ENCODE data around the gene ACP2.

Gene ACP2

GRCh38 chr11:47248664-47249377 is at the start of gene ACP2:
ACP2 (minus strand) TSS chr11:47248814; CDS start chr11:47248789, 25 bp downstream.
- peak; percentile 72 to 73 (median 73) for DNase-seq (ENCODE audit: low read depth in 3 of 3)

DNA sequence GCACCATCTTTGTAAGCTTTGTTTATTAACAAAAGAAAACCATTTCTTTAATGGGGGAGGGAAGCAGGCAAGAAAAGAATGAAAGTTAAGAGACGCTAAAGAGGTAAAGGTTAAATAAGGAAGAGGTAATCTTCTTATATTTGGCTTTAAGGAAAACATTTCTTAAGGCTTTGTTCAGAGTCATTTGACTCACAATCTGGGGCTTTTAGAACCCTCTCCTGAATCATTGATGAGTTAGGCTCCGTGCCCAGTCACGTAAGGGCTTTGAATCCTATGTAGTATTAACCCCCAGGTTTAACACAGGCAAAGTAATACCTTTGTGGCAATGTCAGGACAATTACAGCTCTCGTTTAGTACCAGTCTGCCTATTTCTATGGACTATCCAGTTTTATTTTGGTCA is 47.4 kb upstream of the ACP2 start:
- DNase-seq (ENCODE audit: low read depth in 3 of 3): no peak

DNA sequence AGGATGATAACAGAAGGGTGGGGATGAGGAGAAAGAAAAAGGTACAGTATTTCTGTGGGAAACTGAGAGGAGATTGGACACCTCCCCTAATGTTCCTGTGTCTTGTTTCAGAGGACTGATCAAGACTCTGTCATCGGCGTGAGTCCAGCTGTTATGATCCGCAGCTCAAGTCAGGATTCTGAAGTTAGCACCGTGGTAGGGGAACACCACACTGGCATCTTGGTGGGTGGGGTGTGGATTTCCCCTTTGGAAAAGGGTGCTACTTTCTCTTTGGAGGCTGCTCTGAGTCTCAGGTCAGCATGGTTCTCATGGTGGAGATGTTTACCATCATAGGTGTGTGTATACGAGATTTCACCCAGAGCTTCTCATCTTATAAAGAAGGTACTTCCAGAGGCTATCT is 46.8 kb upstream of the ACP2 start:
- no peak for DNase-seq (ENCODE audit: low read depth in 3 of 3)

DNA sequence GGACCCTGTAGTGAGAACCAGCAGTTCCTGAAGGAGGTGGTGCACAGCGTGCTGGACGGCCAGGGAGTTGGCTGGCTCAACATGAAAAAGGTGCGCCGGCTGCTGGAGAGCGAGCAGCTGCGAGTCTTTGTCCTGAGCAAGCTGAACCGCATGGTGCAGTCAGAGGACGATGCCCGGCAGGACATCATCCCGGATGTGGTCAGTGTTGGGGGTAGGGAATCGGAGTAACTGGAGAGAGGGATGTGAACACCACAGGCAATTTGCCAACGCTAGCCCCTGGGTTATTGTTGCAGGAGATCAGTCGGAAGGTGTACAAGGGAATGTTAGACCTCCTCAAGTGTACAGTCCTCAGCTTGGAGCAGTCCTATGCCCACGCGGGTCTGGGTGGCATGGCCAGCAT is 41.2 kb upstream of the ACP2 start:
- DNase-seq (ENCODE audit: low read depth in 3 of 3): no peak

DNA sequence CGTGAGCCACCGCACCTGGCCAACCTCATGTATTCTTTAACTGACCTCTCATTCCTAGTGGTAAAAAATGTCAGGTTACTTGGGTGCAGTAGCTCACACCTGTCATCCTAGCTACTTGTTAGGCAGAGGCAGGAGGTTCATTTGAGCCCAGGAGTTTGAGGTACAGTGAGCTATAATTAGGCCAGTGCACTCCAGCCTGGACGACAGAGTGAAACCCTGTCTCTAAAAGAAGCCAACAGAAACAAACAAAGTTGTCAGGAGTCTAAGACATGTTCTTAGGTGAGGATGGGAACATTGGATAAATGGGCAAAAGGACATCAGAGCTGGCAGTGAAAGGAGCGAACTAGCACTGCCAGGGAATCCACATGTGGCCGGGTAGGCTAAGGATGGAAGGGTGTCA is 39.5 kb upstream of the ACP2 start:
- no peak for DNase-seq (ENCODE audit: low read depth in 3 of 3)

DNA sequence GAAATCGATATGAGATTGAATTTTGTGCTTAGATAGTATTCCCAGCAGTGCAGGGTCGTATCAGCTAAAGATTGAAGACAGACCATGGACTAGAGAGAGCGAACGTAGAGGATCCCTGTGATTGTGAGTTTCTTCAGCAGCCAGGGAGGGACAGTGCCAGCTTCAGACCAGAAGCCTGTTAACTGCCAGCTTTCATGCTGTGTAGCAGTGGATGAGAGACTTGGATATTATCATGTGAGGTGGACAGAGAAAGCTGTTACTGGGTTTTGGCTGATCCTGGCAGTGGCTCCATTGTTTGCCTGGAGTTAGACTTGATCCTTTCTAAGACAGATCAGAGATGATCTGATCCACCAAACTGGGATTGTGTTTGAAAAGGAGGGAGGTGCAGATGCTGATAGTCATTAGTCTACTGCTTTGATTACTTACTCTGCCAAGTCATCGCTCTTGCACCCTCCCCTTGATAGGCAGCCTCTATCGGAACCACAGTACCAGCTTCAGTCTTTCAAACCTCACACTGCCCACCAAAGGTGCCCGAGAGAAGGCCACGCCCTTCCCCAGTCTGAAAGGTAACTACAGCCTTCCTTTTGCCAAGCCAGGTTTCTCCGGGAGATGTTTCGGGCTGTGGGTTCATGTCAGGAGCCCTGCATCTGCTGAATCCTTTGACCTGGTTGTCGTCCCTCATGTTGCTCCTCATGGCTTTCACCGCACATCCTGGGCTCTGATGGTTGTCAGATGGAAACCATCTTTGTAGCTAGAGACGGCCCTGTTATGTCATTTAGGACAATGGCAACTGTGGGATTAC is 37.6 kb upstream of the ACP2 start:
- no peak for DNase-seq (ENCODE audit: low read depth in 3 of 3)

GRCh38 chr11:47284151-47284550 is 35.5 kb upstream of the ACP2 start:
- no peak for DNase-seq (ENCODE audit: low read depth in 3 of 3)

DNA sequence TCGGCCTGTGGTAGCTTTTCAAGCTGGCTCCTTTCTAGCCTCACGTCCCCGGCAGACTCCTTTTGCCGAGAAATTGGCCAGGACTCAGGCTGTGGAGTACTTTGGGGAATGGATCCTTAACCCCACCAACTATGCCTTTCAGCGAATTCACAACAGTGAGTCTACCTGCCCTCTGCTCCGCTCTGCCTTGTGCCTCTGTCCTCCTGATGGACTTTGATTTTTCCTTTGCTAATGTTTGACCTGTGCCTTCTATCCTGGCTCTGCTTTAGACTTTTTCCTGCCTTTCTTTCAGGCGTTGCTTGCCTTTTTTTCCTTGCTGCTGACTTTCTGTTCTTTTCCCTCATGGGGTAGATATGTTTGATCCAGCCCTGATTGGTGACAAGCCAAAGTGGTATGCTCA is 33.8 kb upstream of the ACP2 start:
- DNase-seq (ENCODE audit: low read depth in 3 of 3): no peak

GRCh38 chr11:47280860-47281259 is 32.2 kb upstream of the ACP2 start:
- DNase-seq (ENCODE audit: low read depth in 3 of 3): no peak

GRCh38 chr11:47280099-47280498 is 31.5 kb upstream of the ACP2 start:
- no peak for DNase-seq (ENCODE audit: low read depth in 3 of 3)

DNA sequence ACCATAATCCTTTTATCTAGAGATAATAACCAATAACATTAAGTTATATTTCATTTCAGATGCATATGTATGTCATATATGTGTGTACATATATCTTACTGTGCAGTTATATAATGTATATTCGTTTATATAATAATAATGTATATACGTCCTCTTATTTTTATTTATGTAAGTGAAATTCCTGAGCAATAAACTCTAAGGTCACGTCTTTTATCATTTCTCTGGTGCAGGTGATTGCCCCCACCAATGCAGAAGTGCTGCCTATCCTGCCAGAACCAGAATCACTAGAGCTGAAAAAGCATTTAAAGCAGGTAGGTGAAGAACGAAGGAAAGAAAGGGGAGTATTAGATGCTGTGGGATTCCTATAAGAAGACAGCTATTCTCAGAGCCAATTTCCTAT is 30.2 kb upstream of the ACP2 start:
- DNase-seq (ENCODE audit: low read depth in 3 of 3): no peak

DNA sequence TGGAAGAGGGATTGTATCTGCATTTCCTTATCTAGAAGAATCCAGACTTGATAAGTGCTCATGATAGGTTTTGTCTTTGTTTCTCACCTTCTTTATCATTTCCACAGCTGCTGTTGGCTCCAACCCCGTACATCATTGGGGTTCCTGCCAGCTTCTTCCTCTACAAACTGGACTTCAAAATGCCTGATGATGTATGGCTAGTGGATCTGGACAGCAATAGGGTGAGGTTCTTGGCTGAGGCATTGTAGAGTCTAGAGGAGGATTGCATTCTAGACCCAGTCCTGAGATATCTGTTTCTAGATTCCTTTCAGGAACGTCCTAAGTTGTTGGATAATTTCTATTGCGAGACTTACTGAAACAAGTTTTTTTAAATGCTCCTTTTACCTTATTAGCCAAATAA is 29.4 kb upstream of the ACP2 start:
- no peak for DNase-seq (ENCODE audit: low read depth in 3 of 3)

DNA sequence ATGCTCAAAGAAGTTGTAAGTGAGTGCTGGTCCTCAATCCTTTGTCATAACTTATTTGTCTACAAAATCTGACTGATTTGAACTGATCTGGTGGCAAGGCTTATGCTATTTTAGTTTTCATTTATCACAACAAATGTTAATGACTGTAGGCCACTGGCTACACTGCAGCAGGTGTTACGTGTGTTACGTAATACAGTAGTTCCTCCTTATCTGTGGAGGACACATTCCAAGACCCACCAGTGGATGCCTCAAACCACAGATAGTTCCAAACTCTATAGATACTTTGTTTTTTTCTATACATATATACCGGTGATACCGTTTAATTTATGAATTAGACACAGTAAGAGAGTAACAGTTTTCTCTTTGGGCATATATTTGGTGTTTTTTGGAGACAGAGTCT is 28.3 kb upstream of the ACP2 start:
- DNase-seq (ENCODE audit: low read depth in 3 of 3): no peak

- DNase-seq (ENCODE audit: low read depth in 3 of 3): no peak
These were observed 26.1 kb upstream of the ACP2 start for GRCh38 chr11:47274495-47275235.

- no peak for DNase-seq (ENCODE audit: low read depth in 3 of 3)
These were observed 24.1 kb upstream of the ACP2 start for GRCh38 chr11:47272706-47273105.

DNA sequence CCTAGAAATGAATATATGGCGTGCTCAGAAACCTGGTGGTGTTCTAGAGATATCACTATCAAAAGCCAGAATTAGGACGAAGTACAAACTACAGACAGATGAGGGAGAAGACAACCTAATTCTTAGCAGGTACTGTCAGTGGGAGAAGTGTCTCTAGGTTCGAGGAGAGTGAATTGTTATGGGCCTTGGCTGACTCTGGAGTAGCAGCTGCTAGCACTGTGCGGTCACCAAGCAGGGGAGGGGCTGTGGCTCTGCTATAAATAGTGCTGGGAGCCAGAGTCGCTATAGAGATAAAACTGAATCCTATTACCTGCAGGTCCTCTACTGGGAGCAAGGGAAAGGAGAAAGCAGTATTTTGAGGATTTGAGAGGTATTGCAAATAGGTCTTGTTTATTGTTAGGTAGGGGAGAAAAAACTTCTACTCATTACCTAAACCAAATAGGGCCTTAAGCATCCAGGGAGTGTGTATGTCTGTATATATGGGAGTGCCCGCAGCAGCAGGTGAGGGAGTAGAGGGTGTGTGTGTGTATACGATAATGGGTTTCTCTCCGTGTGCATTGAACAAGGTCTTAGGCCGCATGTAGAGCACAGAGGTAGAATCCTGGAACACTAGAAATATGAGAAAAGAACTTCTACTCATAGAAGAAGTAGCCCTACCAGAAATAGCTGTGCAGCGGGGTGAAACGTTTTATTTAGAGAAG is 23.5 kb upstream of the ACP2 start:
- DNase-seq (ENCODE audit: low read depth in 3 of 3): no peak

- DNase-seq (ENCODE audit: low read depth in 3 of 3): no peak
These were observed 22.7 kb upstream of the ACP2 start for GRCh38 chr11:47271328-47271727.

GRCh38 chr11:47270331-47271271 is 22.0 kb upstream of the ACP2 start:
- no peak for DNase-seq (ENCODE audit: low read depth in 3 of 3)

DNA sequence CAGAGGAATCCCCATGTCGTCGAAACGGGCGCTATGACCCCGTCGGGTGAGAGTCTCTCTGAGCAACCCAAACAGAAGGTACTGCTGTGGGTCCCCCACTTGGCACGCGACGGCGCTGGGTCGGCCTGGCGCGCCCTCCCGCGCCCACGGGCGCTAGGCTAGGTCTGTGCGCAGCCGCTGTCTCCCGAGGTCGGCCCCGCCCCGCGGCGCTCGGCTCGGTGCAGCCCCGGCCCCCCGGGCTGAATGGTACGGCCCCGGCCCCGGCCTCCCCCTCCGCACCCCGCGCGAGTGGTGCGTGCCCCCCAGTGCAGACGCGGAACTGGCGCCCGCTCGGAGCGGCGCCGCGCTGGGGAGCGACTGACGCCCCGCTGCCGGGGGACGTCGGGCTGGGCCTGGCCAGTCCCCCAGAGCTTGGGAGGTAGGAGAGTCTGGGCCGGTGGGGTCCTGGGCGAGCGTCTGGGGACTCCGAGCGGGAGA is 21.3 kb upstream of the ACP2 start, which contains the start of gene MADD:
Gene MADD (plus strand): TSS at position 305 of the 477 bp plus-strand sequence.
- DNase-seq (ENCODE audit: low read depth in 3 of 3): peak; percentile 83 to 90 (median 88)

- DNase-seq (ENCODE audit: low read depth in 3 of 3): peak; percentile 68 to 77 (median 76)
These were observed 20.6 kb upstream of the ACP2 start for GRCh38 chr11:47269002-47269828.
